HG03159 (cell line): ENCODE data around the gene RANBP3.
"Not testable (repeated sequence)": the region's sequence is repeated elsewhere in the genome, so short reads cannot be mapped to it uniquely, and the experiment has no call there.

ENCODE experiments used
- ATAC-seq: cut with Tn5 transposase; IDR thresholded peaks from one replicate; pipeline ENCODE4 v1.9.1; 2021; ENCODE audit warnings: mild to moderate bottlenecking, moderate library complexity; ENCODE audit not compliant: unreplicated experiment

Gene RANBP3

DNA sequence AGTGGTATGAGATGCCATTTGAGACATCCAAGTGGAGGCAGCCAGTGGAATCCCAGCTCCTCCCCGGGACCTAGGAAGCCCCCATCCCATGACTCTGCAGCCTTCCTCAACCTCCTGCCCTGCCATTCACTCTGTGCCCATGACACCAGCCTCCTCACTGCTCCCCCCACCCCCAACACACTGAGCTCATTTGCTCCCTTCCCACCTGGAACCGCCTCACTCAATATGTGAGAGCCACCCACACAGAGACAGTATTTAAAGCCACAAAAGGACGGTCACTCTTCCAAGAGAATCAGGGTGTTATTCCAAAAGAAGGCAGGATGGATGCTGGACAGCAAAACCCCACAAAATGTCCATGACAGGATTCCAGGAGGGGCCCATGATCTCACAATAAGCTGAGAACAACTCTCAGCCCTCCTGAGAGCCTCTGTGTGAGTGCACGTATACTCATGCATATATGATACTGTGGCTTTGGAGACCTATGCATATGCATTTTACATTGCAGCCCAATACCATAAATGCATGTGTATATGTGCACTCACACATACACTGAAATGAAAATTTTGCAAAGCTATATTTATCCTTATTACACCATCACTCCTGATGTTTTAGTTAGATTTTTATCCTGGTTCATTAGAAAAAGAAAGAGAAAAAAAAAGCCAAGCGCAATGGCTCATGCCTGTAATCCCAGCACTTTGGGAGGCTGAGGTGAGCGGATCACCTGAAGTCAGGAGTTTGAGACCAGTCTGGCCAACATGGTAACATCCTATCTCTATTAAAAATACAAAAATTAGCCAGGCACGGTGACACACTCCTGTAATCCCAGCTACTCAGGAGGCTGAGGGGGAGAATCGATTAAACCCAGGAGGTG, 10.8 kb upstream of the RANBP3 start:
- no peak for ATAC-seq

DNA sequence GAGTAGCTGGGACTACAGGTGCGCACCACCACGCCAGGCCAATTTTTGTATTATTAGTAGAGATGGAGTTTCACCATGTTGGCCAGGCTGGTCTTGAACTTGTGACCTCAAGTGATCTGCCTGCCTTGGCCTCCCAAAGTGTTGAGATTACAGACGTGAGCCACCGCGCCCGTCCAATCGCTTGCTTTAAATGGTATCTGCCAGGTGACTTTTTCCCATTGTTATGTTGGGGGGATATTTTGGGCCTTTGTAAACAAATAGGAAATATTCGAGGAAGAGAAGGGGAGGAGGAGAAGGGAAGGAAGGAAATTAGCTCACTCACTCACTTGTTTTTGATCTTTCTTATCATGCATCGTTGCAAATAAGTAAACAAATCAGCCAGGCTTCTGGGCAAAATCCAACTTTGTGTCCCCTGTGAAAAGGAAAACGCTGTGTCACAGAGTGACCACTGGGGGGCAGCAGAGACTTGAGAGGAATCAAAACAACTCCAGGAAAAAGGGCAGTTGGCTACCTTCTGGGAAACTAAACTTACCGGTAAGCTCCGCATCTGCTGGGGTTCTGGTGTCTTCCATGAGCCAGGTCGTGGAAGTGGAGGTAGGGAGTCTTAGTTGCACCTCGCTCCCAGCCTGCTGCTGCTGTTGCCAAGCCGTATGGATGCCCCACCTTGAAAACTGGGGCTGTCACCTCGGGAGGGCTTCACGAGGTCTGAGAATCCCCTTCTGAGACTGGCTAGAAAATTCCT, 9.3 kb upstream of the RANBP3 start:
- no peak for ATAC-seq

DNA sequence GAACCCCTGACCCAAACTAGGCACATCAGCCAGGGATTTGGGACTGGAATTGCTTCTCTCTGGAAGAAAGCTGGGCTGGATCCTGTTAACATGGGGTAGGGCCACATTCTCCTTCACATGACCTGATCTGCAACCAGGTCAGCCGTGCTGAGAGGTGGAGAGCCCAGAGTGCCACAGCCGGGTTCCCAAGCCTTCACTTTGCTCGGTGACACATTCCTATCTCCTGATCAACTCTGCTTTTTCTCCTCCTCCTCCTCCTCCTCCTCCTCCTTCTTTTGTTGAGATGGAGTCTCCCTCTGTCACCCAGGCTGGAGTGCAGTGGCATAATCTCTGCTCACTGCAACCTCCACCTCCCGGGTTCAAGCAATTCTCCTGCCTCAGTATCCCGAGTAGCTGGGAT, 7.9 kb upstream of the RANBP3 start:
- not testable (repeated sequence) for ATAC-seq

DNA sequence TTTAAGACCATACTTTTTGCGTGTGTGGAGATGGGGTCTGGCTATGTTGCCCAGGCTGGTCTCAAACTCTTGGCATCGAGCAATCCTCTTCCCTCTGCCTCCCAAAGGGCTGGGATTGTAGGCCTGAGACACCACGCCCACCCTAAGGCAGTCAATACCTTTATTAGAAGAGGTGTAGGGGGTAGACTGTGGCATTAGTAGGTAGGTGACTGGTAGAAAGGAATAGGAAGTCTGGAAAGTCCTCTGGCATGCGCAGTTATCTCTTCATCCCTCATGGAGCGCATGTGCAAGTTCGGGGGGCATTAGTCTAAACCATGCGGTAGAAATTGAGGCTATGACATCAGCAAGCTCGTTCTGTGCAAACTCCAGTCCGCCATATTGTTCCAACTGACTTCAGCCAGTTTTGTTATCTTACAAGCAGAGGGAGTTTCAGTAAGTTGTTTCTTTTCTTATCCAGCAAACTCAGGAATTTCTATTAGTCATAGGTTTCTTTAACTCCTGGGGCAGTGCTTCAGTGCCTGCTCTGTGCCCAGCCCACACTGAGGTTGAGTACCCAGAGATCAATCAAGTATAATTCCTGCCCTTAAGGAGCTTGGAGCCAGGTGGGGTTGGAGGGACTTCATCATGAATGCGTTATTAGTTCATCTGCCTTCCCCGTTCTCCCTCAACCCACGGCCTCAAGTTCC, 7.3 kb upstream of the RANBP3 start:
- no peak for ATAC-seq

DNA sequence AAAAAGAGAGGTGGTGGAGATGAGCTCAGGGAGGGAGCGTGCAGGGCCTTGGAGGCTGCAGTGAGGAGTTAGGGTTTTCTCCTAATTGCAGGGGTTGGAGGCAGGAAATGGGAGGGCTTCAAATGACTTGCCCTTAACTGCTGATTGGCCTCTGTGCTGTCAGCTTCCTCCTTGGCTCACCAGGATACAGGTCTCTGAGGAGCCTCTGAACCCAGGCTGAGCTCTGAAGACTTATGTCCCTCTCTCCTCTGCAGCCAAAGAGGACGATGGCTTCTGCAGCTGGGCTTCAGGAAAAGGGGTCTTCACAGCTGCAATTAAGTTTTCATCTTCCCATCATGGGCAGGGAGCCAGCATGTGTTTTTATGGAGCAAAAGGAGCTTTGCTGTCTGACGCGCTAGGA, 6.7 kb upstream of the RANBP3 start:
- ATAC-seq = no peak

DNA sequence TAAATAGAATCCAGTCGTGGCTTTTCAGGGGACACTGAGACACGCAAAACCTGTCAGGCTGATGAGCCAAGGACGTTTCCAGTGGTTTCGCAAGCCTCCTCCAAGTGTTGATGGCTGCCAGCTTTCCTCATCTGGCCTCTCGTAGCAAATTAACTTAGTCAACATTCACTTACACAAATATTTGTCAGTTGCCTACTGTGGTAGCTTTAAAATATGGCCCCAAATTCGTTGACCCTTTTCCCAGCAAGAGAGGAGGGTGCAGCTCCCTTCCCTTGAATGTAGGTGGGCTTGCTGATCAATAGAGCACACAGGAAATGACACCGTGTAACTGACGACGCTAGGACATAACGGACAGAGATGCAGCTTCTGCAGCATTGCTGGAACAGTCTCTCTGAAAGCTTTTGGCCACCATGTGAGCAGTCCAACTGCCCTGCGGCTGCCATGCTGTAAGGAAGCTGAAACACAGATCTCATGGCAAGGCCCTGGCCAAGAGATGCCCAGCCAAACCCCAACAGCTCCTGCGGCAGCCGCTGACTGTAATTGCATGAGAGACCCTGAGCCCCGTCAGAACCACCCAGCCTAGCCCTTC, 5.5 kb upstream of the RANBP3 start:
- no peak for ATAC-seq

DNA sequence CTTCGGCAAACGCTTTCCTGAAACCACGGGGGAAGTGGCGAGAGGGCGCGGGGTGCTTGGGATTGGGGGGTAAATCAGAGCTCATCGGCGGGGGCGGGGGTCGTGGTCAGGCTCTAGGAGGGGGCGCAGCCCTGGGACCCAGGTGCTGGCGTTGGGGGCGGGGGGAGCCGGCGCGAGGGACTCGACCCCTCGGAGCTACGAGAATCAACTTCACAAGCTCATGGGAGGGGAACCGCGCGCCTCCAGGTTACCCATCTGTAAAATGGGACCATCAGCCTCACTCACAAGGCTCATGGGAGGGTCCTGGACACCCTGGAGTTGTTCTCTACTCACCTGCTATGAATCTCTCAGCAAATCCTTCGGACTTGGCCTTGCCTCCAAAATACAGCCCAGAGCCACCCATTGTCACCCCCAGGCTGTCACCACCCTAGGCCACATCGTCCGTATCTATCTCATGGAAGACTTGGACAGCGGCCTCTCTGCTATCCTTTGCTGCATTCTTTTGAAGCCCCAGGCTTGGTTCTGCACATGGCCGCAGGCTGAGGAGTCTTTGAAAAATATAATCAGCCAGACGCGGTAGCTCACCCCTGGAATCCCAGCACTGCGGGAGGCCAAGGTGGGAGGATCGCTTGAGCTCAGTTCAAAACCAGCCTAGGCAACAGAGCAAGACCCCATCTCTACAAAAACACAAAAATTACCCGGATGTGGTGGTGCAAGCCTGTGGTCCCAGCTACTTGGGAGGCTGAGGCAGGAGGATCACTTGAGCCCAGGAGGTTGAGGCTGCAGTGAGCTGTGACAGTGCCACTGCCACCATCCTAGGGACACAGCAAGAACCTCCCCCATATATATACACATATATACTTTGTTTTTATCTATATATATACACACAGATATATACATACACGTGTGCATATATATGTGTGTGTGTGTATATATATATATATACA, 939 bp upstream of the RANBP3 start:
- ATAC-seq = no peak

DNA sequence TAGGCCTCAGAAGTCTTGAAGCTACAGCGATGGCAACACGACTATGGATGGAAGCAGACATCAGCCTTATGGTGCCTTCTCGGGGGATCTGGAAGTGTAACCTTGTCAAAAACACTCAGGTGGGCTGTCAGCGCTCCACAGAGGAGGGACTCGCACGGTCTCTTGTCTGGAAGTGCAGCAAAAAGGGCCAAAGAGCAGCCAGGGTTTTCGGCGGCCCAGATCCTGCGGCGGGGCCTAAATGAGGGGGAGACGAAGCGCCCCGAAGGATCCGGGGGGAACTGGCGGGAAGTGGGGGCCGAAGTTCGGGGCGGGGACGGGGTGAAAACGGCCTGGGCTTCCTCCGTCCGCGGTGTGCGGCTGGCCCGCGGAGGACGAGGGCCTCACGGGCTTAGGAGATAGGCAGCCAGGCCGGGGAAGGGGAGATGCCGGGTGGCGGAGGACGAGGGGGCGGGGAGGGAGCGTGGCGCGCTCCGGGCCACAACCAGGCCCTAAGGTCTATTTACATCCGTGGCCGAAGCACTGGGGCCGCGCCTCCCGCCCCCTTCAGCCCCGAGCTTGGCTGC, 637 bp downstream of the RANBP3 start:
- ATAC-seq = peak; percentile 8

DNA sequence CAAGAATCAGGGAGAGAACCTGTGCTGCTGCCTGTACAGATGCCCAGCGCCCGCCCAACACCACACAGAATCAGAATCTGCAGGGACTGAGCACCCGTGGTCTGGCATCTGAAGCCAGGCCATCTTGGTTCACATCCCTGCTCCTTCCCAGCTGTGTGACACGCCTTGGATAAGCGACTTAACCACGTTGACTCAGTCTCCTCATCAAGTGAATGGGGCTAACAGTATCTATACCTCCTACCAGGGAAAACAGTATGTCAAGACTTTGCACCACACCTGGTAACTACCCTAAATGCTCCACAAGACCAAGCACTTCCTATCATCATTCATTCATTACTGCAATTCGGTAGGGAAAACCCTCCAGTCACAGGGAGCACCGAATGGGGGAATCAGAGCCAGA, 1.2 kb downstream of the RANBP3 start:
- ATAC-seq = no peak

DNA sequence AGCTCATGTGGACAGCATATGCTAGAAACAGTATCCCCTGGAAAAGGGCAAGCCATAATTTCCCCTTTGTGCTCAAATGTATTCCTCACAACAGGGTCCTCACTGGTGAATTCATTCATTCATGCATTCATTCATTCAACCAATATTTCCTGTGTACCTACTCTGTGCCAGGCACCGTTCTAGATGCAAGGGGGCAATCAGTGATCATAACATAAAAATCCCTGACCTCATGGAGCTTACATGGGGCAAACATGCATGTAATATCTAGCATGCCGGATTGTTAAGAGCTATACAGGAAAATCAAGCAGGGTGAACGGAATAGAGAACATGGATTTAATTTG, 2.6 kb downstream of the RANBP3 start:
- no peak for ATAC-seq

DNA sequence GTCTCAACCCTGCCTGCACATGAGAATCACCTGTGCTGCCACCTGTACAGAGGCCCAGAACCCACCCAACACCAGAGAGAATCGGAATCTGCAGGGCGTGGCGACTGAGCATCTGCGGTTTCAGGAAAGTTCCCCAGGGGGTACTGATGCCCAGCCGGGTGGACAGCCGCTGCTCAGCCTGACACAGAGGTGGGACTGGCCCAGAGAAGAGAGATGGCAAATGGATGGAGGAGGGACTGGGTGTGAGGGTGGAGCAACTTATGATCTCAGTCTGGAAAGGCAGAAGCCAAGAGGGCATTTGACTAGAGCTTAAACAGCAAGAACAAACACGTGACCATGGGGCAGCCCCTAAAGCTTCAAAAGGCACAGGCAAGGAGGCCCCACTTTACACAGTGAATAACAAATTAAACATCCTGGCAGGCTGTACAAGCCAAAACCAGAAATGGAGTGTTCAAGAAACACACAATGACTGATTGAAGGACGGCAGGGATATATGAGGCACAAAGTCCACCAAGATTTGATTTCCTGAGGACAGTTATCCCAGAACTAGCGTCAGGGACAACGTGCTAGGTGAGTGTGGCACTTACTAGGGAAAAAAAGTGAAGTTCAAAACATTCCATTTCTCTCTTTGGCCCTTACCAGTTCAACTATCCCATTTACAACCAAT, 3.1 kb downstream of the RANBP3 start:
- no peak for ATAC-seq

DNA sequence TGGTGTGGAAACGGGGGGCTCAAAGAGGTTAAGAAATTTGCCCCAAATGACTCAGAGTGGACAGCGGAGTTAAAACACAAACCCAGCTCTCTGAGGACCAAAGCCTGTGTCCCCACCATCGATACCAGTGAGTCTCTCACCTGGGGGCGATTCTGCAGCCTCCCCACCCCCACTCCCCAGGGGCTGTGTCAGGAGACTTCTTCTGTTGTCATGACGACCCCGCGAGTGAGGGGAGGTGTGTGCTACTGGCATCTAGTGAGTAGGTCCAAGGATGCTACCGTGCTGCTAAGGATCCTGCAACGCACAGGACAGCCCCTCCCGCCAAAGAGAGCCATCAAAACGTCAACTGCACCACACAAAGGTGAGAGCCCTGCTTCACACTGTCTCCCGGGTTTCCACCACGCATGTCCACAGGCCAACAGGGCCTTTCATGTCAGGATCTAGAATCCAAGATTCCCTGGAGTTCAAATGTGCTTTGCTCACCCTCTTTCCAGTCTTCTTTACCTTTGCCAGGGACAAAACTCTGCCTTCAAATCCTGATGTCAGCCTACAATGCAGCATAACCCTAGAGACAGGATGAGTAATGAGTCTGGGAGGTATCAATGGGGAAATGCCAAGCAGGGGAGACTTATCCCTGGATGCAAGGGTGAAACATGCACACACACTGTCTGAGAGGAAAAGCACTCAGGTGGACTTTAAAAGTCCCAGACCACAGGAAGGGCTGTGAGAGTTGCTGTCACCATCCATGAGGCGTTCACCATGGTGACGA, 3.9 kb downstream of the RANBP3 start:
- ATAC-seq = no peak

DNA sequence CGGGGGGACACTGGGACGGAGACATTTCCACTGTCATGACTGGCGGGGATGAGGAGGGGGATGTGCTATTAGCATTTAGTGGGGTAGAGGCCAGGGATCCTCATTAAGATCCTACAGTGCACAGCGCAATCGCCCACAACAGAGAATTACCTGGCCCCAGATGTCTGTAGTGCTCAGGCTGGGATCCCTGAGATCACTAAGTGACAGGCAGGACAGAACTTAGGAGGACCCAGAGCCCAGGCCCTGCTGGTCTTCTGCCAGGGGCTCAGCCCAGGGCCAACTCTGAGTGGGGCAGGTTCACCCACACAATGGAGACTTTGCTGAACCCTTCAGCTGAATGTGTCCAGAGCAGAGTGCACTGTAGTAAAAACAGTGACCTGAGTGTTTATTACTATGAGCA, 4.6 kb downstream of the RANBP3 start:
- no peak for ATAC-seq

DNA sequence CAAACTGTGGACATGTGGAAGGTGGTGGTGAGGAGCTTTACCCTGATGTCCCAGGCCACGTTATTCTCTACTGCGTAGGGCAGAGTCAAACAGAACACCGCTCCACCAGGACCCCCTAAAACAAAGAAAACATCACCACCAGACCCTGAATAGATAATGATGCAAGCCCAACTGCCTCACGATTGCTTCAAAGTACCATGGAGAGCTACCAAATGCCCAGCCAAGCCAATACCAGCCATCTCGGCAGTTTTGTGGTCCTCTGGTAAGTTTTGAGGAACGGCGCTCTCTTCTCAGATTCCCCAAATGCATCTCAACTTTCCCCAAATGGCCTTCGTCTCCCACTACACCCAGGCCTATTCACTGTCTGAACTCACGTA, 5.6 kb downstream of the RANBP3 start:
- ATAC-seq = no peak

DNA sequence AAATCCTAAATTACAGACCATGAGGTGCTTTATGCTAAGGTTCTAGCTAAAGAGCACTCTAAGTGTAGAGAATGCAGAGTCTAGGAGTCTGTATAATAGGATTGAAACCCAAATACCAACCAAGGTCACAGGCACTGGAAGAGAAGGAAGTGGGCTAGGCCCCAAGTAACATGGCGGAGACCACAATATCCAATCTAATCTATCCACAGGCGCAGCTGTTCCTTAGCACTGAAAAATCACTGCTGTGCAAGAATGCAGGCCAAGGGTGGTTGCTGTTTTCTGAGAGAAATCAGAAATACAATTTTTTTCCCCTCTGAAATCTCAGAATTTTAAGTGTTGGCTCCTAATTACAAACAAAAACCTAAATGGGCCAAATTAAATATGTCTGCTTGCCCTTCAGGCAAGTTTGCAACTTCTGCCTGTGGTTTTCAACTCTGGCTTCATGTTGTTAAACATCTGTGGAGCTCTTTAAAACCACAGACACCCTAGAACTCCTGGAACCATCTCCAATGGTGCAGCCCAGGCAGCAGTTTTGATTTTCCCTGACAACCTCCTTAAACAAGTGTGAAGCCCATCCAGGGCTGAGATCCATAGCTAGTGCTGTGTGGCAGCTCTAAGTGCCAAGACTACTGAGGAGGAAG, 6.1 kb downstream of the RANBP3 start:
- ATAC-seq = no peak

DNA sequence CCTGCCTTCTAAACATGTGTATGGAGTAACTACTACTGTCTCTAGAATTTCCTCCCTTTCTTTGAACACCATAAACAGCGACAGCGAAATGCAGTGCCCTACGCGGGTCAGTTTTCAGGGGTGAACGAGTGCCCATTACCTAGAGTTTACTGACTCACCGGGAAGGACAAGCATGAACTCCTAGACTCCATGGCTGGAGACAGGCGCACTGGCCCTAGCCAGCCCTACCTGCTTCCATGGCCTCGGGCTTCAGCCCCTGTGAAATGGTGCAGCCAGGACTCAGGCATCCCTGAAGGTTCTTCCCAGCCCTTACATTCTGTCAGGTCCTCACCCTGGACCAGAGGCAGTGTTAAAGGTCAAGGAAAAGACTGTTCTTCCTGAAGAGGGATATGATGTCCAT, 8.5 kb downstream of the RANBP3 start:
- ATAC-seq = no peak

DNA sequence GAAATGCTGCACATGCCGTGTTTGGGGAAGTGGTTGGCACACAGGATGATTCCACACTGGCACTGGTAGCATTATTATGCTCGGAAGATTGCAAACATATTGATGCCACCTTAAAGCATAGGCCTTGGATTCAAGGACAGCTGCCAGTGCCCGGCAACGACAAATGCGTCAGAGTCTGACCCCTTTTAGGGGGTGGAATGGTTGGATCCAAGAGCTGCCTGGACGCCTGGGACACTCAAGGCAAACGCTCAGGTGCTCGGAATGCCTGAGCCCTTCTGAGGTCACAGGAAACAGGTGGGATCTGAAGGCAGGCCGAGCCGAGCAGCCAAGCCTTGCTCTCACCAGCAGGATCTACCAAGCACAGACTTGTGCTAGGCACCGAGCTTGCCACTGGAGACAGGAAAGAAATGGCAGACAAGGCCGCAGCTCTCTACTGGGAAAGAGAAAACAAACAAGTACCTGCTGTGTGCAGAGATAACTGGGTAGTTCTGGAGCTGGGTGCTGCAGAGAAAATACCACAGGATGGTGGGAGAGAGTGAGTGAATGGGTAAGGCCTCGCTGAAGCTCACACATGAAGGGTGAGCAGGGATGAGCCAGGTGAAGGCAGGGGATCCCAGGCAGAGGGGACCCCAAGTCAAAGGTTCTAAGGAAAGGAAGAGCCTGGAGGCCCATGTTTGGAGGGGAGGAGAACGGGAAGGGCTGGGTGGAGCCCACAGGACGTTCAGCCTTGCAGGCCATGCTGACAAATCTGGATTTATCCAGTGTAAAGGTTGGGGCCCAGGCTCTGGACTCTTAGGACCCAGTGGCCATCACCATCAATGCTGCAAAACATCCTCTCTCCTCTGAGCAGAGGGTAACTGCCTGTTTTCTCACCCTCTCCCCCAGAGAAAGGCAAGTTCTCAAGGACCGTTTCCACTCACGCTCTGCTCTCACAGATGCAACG, 9.2 kb downstream of the RANBP3 start:
- no peak for ATAC-seq
